Measurements from ENCODE around the gene DCAF16. TPM values are rescaled to one million over a fixed set of nuclear protein-coding genes. Genes with fewer than 3 reads are reported as not detected.

Gene DCAF16
- total RNA-seq, 2 donors from 2014 or later, result 52.0 to 63.1 TPM

DNA sequence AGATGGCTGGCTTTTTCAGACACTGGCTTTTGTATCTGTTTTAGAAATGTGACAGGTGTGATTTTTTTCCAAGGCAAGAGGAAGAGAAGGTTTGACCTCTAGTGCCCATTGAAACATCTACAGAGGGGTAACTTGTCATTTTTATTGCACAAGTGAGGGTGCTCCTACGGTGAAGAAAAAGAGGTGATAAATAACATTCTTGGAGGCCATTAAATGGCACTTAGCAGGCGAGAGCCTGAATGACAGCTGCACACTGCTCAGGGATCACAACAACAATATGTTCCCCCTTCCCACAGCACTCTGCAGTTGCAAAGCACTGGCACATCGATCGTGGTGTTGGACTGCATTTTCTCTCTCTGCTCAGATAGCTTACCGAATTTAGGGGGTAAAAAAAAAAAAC, 52.1 kb downstream of the DCAF16 start:
- DNase-seq, result no peak
- Histone ChIP-seq H3K4me3 (ENCODE audit: low read length) (no peak overlapping the region), H3K36me3 (ENCODE audit: control insufficient read depth, insufficient read depth, low read length) (no peaks in the 10 kb centered on the region), H3K27me3 (ENCODE audit: control insufficient read depth, insufficient read depth, low read length, poor library complexity, severe bottlenecking) (no peaks in the 10 kb centered on the region), H3K9ac (ENCODE audit: extremely low read depth, low read length, poor library complexity, severe bottlenecking) (no peak overlapping the region), H3K27ac (ENCODE audit: low read depth, low read length) (no peak overlapping the region), H3K9me3 (ENCODE audit: control insufficient read depth, low read length) (no peaks in the 10 kb centered on the region), H3K4me1 (ENCODE audit: control insufficient read depth, insufficient read depth, low read length) (no peaks in the 10 kb centered on the region)
- H3K9me3 Mint-ChIP-seq, result no peaks in the 10 kb centered on the region
- no peak overlapping the region for H3K27ac Mint-ChIP-seq
- H3K36me3 Mint-ChIP-seq (ENCODE audit: low read depth), result no peaks in the 10 kb centered on the region
- H3K4me3 Mint-ChIP-seq, result no peak overlapping the region
- TF ChIP-seq, protein P1, sequence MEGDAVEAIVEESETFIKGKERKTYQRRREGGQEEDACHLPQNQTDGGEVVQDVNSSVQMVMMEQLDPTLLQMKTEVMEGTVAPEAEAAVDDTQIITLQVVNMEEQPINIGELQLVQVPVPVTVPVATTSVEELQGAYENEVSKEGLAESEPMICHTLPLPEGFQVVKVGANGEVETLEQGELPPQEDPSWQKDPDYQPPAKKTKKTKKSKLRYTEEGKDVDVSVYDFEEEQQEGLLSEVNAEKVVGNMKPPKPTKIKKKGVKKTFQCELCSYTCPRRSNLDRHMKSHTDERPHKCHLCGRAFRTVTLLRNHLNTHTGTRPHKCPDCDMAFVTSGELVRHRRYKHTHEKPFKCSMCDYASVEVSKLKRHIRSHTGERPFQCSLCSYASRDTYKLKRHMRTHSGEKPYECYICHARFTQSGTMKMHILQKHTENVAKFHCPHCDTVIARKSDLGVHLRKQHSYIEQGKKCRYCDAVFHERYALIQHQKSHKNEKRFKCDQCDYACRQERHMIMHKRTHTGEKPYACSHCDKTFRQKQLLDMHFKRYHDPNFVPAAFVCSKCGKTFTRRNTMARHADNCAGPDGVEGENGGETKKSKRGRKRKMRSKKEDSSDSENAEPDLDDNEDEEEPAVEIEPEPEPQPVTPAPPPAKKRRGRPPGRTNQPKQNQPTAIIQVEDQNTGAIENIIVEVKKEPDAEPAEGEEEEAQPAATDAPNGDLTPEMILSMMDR (conservative IDR thresholded peaks at IDR 0.05), result no peak
- WGBS, 2 experiments (ENCODE audit: insufficient coverage in 1 of 2, insufficient read length in 1 of 2), result 71 to 78% methylated on average over 4 to 5 of the region's 5 CpGs
- H3K27me3 Mint-ChIP-seq (ENCODE audit: insufficient read depth), result peaks cover 3% of the 10 kb centered on the region
- peaks cover 3% of the 10 kb centered on the region for H3K4me1 Mint-ChIP-seq

DNA sequence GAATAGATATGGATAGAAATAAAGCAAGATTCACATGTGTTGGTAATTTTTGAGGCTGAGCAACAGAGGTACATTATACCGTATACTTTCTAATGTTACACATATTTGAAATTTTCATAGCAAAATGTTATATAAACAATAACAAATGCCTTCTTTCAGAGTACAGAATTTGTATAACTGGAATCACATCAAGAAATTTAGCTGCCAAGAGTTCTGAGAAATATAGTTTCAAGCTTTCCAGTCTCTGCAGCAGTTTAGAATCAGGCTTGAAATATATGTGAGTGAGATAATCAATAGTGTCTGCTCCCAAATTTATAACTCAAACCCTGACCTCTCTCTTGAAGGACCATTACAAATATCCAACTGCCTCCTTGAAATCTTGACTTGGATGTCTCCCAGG, 52.9 kb downstream of the DCAF16 start:
- WGBS, 2 experiments (ENCODE audit: insufficient coverage in 1 of 2, insufficient read length in 1 of 2), result 100% methylated on average over 1 of the region's 1 CpG; no CpG with 5 or more reads in 1 of the 2 experiments
- Histone ChIP-seq H3K27me3 (ENCODE audit: control insufficient read depth, insufficient read depth, low read length, poor library complexity, severe bottlenecking) (no peaks in the 10 kb centered on the region), H3K27ac (ENCODE audit: low read depth, low read length) (no peak overlapping the region), H3K36me3 (ENCODE audit: control insufficient read depth, insufficient read depth, low read length) (no peaks in the 10 kb centered on the region), H3K4me3 (ENCODE audit: low read length) (no peak overlapping the region), H3K9me3 (ENCODE audit: control insufficient read depth, low read length) (no peaks in the 10 kb centered on the region), H3K4me1 (ENCODE audit: control insufficient read depth, insufficient read depth, low read length) (no peaks in the 10 kb centered on the region), H3K9ac (ENCODE audit: extremely low read depth, low read length, poor library complexity, severe bottlenecking) (no peak overlapping the region)
- Mint-ChIP-seq H3K4me3 (no peak overlapping the region), H3K9me3 (no peaks in the 10 kb centered on the region), H3K27ac (no peak overlapping the region), H3K36me3 (ENCODE audit: low read depth) (no peaks in the 10 kb centered on the region), H3K4me1 (peaks cover 3% of the 10 kb centered on the region), H3K27me3 (ENCODE audit: insufficient read depth) (peaks cover 3% of the 10 kb centered on the region)
- TF ChIP-seq, protein P1 (conservative IDR thresholded peaks at IDR 0.05), result no peak
- no peak for DNase-seq

DNA sequence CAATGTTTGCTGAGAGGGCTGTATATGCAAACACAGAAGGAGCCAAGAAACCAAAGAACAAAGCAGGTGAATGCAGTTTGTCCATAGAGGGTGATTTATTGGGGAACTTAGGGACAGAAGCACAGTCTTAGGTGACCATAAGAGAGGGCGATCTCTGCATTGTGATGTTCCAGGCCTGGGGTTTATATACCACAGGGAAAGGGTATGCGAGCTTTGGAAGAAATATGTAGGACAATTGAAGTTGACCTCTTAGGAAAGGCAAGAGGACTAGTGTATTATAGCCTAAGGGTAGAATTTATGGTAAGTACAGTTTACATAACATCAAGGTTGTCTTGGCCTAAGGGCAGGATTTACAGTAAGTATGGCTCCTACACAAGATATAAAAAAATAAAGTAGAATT, 56.9 kb downstream of the DCAF16 start:
- Mint-ChIP-seq H3K27me3 (ENCODE audit: insufficient read depth) (peaks cover 10% of the 10 kb centered on the region), H3K9me3 (no peaks in the 10 kb centered on the region), H3K36me3 (ENCODE audit: low read depth) (no peaks in the 10 kb centered on the region), H3K4me1 (no peaks in the 10 kb centered on the region), H3K4me3 (no peak overlapping the region), H3K27ac (no peak overlapping the region)
- H3K9me3 ChIP-seq (ENCODE audit: control insufficient read depth, low read length), result no peaks in the 10 kb centered on the region
- no peaks in the 10 kb centered on the region for H3K36me3 ChIP-seq (ENCODE audit: control insufficient read depth, insufficient read depth, low read length)
- no peak overlapping the region for H3K9ac ChIP-seq (ENCODE audit: extremely low read depth, low read length, poor library complexity, severe bottlenecking)
- no peak overlapping the region for H3K27ac ChIP-seq (ENCODE audit: low read depth, low read length)
- no peaks in the 10 kb centered on the region for H3K4me1 ChIP-seq (ENCODE audit: control insufficient read depth, insufficient read depth, low read length)
- no peaks in the 10 kb centered on the region for H3K27me3 ChIP-seq (ENCODE audit: control insufficient read depth, insufficient read depth, low read length, poor library complexity, severe bottlenecking)
- 94 to 96% methylated on average over 2 of the region's 2 CpGs for WGBS, 2 experiments (ENCODE audit: insufficient coverage in 1 of 2, insufficient read length in 1 of 2)
- no peak overlapping the region for H3K4me3 ChIP-seq (ENCODE audit: low read length)
- TF ChIP-seq, protein P1 (conservative IDR thresholded peaks at IDR 0.05), result no peak
- DNase-seq, result no peak

Other genes with a start within 250 kb of the DCAF16 start
- 10 to 100 TPM; 34.3 to 39.9 TPM for gene LAP3, start 233.6 kb downstream of the DCAF16 start, total RNA-seq
- gene MED28, start 196.1 kb downstream of the DCAF16 start, total RNA-seq, result 100 to 1,000 TPM in 1 of 2 donors, 10 to 100 TPM in 1; 94.5 to 107 TPM
- gene FAM184B, start 29.1 kb downstream of the DCAF16 start, total RNA-seq, result under 1 TPM in 1 of 2 donors, not detected in 1; 0.07 TPM
- 10 to 100 TPM; 37.5 to 47.4 TPM for gene NCAPG, start 222 bp upstream of the DCAF16 start, total RNA-seq
- 10 to 100 TPM; 20.4 to 34.5 TPM for gene LCORL, start 211.0 kb upstream of the DCAF16 start, total RNA-seq

All from endodermal cell (in vitro differentiated cells).